NCI-H1930 (cell line): ENCODE results near the gene ADSS1.

Source experiments
- DNase-seq, 2 experiments: peaks; one replicate each; lab custom pipeline; 2025; lab: John Stamatoyannopoulos, UW

Gene ADSS1

DNA sequence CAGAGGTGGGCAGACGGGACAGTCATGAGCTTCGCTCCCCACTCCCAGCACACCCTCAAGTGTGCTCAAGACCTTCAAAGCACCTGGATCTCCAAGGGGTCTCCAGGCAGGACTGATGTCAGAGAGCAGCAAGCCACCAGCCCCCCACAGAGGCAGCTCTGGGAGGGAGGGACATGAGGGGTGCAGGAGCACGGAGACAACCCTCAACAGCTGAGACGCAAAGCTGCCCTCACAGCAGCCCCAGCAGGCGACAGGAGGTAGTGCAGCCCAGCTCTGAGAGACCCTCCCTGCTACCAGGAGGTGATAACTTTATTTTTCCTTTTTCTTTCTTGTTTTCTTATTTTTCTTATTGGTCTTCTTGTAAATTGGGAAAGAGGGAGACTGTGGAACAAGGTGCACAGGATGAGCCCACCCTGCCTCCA is 46.8 kb downstream of the ADSS1 start:
- DNase-seq = no peak

DNA sequence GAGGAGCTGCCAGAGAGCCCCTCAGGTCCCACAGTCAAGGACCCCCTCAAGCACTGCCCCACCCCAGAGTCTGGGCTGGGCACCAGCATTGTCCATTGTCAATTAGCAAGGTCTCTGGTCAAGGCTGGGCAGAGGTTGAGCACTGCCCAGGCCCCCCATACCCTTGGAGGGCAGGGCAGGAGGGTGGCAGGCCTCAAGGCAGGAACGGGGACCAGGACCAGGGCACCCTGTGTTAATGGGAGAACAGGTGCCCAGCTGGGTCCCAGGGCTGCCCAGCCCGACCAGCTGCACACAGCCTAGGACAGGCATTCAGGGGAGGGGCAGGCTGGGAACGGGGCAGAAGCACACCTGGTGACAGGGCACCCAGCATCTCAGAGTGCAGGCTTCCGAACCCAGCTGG is 47.3 kb downstream of the ADSS1 start:
- DNase-seq = no peak

DNA sequence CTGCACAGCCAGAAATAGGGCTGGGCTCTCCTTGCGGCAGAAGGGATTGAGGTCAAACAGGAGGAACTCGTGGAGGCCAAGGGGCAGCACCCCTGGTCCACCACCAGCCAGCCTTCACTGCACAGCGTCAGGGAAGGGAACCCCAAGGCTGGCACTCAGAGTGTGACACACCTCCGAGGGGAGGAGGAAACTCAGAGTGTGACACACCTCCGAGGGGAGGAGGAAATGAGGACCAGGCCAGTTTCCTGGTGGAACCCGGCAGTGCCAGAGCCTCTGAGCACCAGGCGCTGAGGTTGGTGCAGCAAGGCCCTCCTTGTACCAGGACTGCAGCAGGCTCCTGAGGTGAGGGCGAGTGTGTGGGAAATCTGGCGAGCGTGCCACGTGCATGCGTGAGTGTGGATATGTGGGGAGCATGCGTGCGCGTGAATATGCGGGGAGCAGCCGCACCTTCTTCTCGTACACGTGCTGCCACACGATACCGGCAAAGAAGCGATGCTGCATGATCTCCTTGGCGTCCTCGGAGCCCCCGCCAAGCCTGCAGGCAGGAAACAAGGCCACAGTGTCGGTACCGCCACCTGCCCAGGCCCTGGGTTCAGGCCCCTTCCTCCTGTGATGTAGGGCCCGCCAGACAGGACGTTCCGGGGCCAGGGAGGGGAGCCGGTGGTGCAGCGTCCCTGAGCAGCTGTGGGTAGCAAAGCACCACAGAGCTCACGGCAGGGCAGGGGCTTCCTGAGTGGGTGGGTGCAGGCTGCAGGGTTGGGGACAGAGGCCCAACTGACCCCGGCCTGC is 48.1 kb downstream of the ADSS1 start:
- no peak for DNase-seq

GRCh38 chr14:104772707-104773504 is 48.9 kb downstream of the ADSS1 start:
- DNase-seq = no peak

DNA sequence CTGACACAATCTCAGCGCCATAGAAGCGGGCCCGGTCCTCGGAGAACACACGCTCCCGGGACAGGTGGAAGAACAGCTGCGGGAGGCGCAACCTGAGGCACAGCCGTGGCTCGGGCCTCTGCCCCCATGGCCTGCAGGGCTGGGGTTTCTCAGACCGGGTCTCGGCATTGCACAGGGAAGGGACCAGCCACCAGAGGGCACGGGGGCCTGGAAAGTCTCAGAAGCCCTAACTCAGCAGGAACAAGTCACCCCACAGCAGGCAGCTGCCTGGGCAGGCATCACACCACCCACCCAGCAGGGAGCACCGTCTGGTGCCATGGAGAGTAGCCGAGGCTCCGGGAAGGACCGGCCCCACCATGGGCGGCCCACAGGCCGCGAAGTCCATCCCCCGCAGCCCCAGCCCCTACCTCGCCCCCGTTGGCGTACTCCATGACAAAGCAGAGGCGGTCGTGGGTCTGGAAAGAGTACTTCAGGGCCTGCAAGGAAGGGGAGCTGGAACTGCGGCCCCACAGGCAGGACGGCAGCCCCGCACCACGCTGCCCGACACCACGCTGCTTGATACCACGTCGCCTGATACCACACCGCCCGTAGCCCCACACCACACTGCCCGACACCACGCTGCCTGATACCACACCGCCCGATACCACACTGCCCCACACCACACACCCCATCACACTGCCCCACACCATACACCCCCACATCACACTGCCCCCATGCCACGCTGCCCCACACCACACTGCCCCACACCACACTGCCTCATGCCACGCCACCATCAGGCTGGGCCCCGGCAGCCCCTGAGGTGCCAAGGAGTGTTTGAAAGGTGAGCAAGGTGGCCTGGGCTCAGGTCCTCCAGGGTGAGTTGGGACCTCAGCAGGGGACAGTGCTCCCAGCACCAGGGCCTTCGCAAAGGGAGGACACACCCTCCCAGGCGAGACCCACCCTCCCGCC is 49.8 kb downstream of the ADSS1 start:
- DNase-seq = no peak

- no peak for DNase-seq
Measured at GRCh38 chr14:104774453-104775072, 50.5 kb downstream of the ADSS1 start.

DNA sequence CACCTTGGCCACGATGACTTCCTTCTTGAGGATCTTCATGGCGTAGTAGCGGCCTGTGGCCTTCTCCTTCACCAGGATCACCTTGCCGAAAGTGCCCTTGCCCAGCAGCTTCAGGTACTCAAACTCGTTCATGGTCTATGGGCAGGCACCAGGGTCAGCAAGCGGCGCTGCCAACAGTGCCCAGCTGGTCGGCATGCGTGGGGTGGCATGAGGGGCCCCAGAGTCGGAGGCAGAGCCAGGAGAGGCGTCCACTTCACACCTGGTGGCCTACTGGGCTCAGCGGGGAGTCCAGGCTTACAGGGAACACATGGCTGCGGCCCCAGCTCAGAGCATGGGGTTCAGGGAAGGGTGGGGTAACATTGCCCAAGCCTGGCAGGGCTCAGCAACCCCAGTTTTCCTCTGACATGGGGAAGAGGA is 51.1 kb downstream of the ADSS1 start:
- DNase-seq = no peak

GRCh38 chr14:104776481-104776880 is 52.5 kb downstream of the ADSS1 start:
- no peak for DNase-seq

GRCh38 chr14:104776961-104777807 is 53.2 kb downstream of the ADSS1 start:
- DNase-seq = no peak

GRCh38 chr14:104777808-104778249 is 53.8 kb downstream of the ADSS1 start:
- no peak for DNase-seq

- no peak for DNase-seq
Measured at GRCh38 chr14:104778694-104779331, 54.8 kb downstream of the ADSS1 start.

GRCh38 chr14:104779776-104780512 is 55.9 kb downstream of the ADSS1 start:
- DNase-seq = no peak

DNA sequence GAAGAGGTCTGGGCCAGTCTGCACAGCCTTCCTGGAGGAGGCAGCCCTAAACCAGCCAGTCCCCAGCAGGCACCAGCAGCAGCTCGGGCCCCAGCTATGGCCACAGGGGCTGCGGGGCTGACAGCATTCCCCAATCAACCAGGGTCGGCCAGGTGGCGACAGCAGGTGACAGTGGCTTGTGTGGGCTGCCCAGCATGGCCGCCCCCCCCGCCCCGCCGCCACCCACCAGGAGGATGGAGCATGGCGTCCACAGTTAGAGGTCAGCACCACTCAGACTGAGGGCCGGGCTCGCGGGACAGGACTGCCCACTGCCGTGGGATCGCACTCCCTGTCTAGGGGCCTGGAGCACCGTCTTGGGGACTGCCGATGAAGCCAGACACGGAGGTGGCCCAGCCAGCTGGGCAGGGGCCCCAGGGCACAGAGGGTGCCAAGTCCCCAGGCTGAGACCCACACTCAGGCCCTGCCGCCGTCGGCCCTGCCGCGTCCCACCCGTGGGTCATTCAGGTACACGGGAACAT is 56.5 kb downstream of the ADSS1 start:
- no peak for DNase-seq

GRCh38 chr14:104781271-104782077 is 57.4 kb downstream of the ADSS1 start:
- DNase-seq = no peak

DNA sequence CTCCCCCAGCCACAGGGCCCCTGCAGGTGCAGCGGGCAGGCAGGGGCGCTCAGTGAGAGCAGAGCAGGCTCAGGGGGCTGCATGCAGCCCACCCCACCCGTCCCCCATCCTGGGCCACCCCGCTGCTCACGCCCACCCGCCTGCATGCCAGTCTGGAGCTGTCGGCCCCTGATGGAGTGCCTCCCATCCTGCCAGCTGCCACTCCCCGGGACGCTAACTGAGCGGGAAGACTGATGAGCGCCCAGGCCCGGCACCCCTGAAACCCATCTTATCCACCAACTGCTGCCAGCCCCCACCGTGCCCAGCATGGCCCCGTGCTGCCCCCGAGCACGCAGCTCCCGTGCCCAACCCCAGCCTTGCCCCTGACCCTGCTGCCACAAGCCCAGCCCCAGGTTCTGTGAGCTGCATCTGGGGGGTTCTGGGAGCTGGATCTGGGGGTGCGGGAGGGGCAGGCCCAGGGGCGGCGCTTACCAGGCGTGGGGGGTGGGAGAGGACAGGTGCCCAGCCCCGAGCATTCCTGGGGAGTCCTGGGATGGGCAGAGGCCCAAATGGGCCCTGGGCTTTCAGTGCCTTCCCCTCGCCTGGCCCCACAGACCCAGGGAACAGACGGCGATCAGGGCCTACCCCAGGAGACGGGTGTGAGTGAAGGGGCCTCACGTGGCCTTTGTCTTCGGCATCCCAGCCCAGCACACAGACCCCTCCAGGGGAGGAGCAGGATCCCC is 58.2 kb downstream of the ADSS1 start:
- DNase-seq = no peak

GRCh38 chr14:104782808-104783139 is 58.7 kb downstream of the ADSS1 start:
- no peak for DNase-seq

DNA sequence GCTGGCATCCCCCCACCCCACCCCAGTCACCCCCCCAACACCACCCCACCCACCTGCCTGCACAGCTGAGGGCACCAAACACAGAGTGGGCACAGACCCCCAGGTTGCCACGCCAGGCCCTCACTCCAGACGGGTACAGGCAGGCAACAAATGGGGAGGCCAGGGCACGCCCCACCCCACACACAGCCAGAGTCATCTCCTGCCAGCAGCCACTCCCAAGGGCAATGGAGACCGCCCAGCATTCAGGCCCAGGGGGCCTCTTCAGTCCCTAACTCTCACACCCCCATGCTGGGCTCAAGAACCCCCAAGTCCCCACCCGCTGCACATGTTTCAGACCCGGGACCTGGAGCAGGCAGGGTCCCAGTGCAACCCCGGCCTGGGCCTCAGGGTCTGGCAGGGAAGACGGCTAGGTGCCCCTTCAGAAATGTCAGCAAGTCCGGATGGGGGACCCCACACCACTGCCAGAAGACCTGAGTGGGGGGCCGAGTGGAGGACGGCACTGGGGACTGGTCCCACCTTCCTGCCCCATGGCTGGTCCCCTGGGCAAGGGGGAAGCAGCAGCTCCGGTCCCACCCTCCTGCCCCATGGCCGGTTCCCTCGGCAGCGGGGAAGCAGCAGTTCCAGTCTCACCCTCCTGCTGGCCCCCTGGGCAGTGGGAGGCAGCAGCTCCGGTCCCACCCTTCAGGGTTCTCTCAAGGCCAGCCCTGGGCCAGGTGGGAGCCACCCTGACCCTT is 59.6 kb downstream of the ADSS1 start:
- no peak for DNase-seq
